GM12878 (cell line): ENCODE results near the gene SRSF9. TPM values are rescaled to one million over a fixed set of nuclear protein-coding genes. Genes with fewer than 3 reads are reported as not detected.

Experiments
- ATAC-seq: fragments of 200-7000 bp; cut with Tn5 transposase; 3 replicates; pipeline ENCODE4 v1.9.1; 2020; ENCODE audit warnings: mild to moderate bottlenecking, moderate library complexity
- BruUV-seq: library from RNA; stranded (reverse); fragments of 400-500 nt; replicated peaks from 2 replicates; lab custom pipeline; 2021; lab: Mats Ljungman, UMichigan
- CTCF ChIA-PET: fragments of 300-600 bp; sonication (Branson Sonifier 250); formaldehyde crosslinking; extraction: SDS; loops from one replicate; lab custom pipeline; 2021; ENCODE audit warnings: inconsistent platforms; lab: Yijun Ruan, JAX
- POLR2A ChIA-PET: fragments of 350-600 bp; formaldehyde crosslinking; extraction: SDS; loops from one replicate; lab custom pipeline; 2021; ENCODE audit warnings: inconsistent platforms; lab: Charles Lee
- RAD21 ChIA-PET: fragments of 300-600 bp; sonication (Branson Sonifier 250); formaldehyde crosslinking; loops from one replicate; lab custom pipeline; 2023; ENCODE audit warnings: antibody characterized with exemption; ENCODE audit not compliant: unreplicated experiment; lab: Charles Lee
- SMC1A ChIA-PET: fragments of 300-600 bp; sonication (Branson Sonifier 250); formaldehyde crosslinking; loops from one replicate; lab custom pipeline; 2023; ENCODE audit not compliant: unreplicated experiment, uncharacterized antibody; lab: Charles Lee
- DNase-seq: peaks from one replicate; pipeline ENCODE4 v3.0.0-alpha.2; 2011; ENCODE audit warnings: low read depth, low spot score
- FAIRE-seq: peaks from 3 replicates; lab custom pipeline; 2011; peaks lifted over from hg19 to GRCh38; lab: Jason Lieb, UNC
- H2AFZ ChIP-seq: 2 replicates; pipeline ENCODE4 v1.6.0; 2011; ENCODE audit warnings: low read depth, low read length, control low read depth; ENCODE audit not compliant: control insufficient read depth
- H3K27ac ChIP-seq: 2 replicates; pipeline ENCODE4 v1.5.1; 2011; ENCODE audit warnings: control low read depth; ENCODE audit not compliant: control insufficient read depth, insufficient read depth
- H3K27me3 ChIP-seq, 2 experiments: replicated peaks in 1 of 2; 2 replicates each; pipeline versions ENCODE4 v1.6.0 to v1.6.1; 2011; ENCODE audit warnings: low read length in 1 of 2; ENCODE audit not compliant: control insufficient read depth in 2 of 2, insufficient read depth in 2 of 2
- H3K36me3 ChIP-seq, 2 experiments: 2 replicates each; pipeline ENCODE4 v1.5.1; 2011; ENCODE audit warnings: low read length in 1 of 2; ENCODE audit not compliant: control insufficient read depth in 2 of 2, insufficient read depth in 2 of 2
- H3K4me1 ChIP-seq: 2 replicates; pipeline ENCODE4 v1.6.1; 2011; ENCODE audit warnings: mild to moderate bottlenecking, low read length, moderate library complexity, mixed read lengths; ENCODE audit not compliant: control insufficient read depth, insufficient read depth
- H3K4me2 ChIP-seq: 2 replicates; pipeline ENCODE4 v1.6.0; 2011; ENCODE audit warnings: control low read depth; ENCODE audit not compliant: control insufficient read depth, insufficient read depth
- H3K4me3 ChIP-seq: fragments of 200-600 bp; sonication (generic); 2 replicates; pipeline ENCODE4 v1.5.1; 2016
- H3K79me2 ChIP-seq: 2 replicates; pipeline ENCODE4 v1.6.0; 2011; ENCODE audit warnings: low read length; ENCODE audit not compliant: control insufficient read depth, insufficient read depth
- H3K9ac ChIP-seq: 2 replicates; pipeline ENCODE4 v1.8.0; 2011; ENCODE audit warnings: low read length, control low read depth, mixed read lengths; ENCODE audit not compliant: control insufficient read depth, insufficient read depth
- H3K9me3 ChIP-seq: replicated peaks from 3 replicates; pipeline ENCODE4 v1.5.1; 2011; ENCODE audit warnings: mild to moderate bottlenecking, low read length; ENCODE audit not compliant: control insufficient read depth, insufficient read depth
- H4K20me1 ChIP-seq: 2 replicates; pipeline ENCODE4 v1.6.0; 2011; ENCODE audit not compliant: control insufficient read depth, insufficient read depth
- CBX3 ChIP-seq: fragments of 200-600 bp; sonication (generic); IDR thresholded peaks from 2 replicates; pipeline ENCODE4 v1.6.1; 2016; ENCODE audit warnings: low read depth, borderline replicate concordance
- HCFC1 ChIP-seq: fragments of 150-350 bp; IDR thresholded peaks from 2 replicates; pipeline ENCODE4 v1.6.1; 2014; ENCODE audit warnings: low read length
- HDAC6 ChIP-seq: fragments of 200-600 bp; sonication (generic); IDR thresholded peaks from one replicate; pipeline ENCODE4 v1.8.0; 2017; ENCODE audit warnings: antibody characterized with exemption; ENCODE audit not compliant: unreplicated experiment
- PBX3 ChIP-seq: IDR thresholded peaks from 2 replicates; pipeline ENCODE4 v1.6.1; 2011; ENCODE audit warnings: mild to moderate bottlenecking, low read depth, low read length, moderate library complexity; ENCODE audit not compliant: insufficient replicate concordance
- YY1 ChIP-seq: IDR thresholded peaks from 2 replicates; pipeline ENCODE4 v1.6.1; 2011; ENCODE audit warnings: low read depth, mild to moderate bottlenecking, low read length
- ZBED1 ChIP-seq: IDR thresholded peaks from 2 replicates; pipeline ENCODE4 v1.6.1; 2016; ENCODE audit warnings: borderline replicate concordance
- WGBS: methylation state at CpG from one replicate; pipeline ENCODE4 v1.1.6; 2016; ENCODE audit warnings: low lambda C conversion rate; ENCODE audit not compliant: insufficient replicate concordance, insufficient coverage; ENCODE audit errors: missing lambda C conversion rate; 5-methylcytosine and 5-hydroxymethylcytosine counted together
- in situ Hi-C: fragments of 300-500 bp; cut with MboI; formaldehyde crosslinking; loops from 9 replicates; pipeline ENCODE4 v1.14.3; 2018; ENCODE audit warnings: mixed read lengths
- intact Hi-C: fragments of 100-400 bp; cut with micrococcal nuclease; formaldehyde crosslinking; loops from one replicate; pipeline ENCODE4 v1.14.2; 2022; ENCODE audit not compliant: unreplicated experiment
- polyA plus RNA-seq, 11 experiments: library from polyadenylated mRNA; depleted of rRNA in 4 of 11; unstranded in 6 of 11; stranded (reverse) in 5 of 11; fragments of >200 nt; fragmentation: Nextera tagmentation in 4 of 11; fragmentation: Illumina TruSeq in 1 of 11; extraction: Ambion mirVana in 4 of 11; extraction: Trizol in 1 of 11; gene quantifications; 1 replicate in 1 of 11; 2 replicates in 10 of 11; pipeline versions ENCODE4 v1.2.1 to v1.2.3, GENCODE V29; 2011 to 2016; ENCODE audit warnings: inconsistent platforms in 2 of 11, missing spikeins in 2 of 11, low read depth in 1 of 11
- total RNA-seq, 4 experiments: library from RNA; depleted of rRNA in 3 of 4; stranded (reverse); fragments of >200 nt in 3 of 4; fragmentation: Illumina TruSeq in 1 of 4; extraction: Trizol in 1 of 4; gene quantifications; 2 replicates each; pipeline versions ENCODE4 v1.2.1 to v1.2.3, GENCODE V29; 2013 to 2021
- TF ChIP-seq, protein P1 (sequence below): fragments of 450-650 bp; formaldehyde crosslinking; IDR thresholded peaks from 2 replicates; pipeline ENCODE4 v1.4.0; 2022; ENCODE audit warnings: mild to moderate bottlenecking, moderate library complexity
- TF ChIP-seq, protein P2 (sequence below): IDR thresholded peaks from 2 replicates; pipeline ENCODE4 v1.6.1; 2012; ENCODE audit warnings: improper control_type of control experiment, low read depth, low read length; ENCODE audit not compliant: insufficient replicate concordance

SRSF9 gene
- total and polyA plus RNA-seq, 10 of the 15 experiments (the other 5 are each of a cell fraction or from before 2014, with no cell fraction given), result 56.2 to 510 (median 186) TPM

DNA sequence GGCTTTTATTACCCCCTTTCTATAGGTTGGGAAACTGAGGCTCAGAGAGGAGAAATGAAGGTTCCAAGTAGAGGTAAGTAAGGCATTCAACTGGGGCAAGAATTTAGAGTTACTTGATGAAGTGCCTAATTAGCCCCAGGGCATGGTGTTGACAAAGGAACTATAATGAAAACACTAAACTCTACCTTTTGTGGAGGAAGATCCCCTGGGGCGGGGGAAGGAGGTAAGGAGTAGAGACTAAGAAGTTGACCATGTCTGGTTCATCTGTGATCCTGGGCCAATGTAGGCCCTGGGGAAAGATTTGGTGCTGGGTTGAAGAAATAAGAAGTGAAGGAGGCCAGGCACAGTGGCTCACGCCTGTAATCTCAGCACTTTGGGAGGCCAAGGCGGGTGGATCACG lies 47.8 kb downstream of the SRSF9 start (continued):
- TF ChIP-seq, protein P1, sequence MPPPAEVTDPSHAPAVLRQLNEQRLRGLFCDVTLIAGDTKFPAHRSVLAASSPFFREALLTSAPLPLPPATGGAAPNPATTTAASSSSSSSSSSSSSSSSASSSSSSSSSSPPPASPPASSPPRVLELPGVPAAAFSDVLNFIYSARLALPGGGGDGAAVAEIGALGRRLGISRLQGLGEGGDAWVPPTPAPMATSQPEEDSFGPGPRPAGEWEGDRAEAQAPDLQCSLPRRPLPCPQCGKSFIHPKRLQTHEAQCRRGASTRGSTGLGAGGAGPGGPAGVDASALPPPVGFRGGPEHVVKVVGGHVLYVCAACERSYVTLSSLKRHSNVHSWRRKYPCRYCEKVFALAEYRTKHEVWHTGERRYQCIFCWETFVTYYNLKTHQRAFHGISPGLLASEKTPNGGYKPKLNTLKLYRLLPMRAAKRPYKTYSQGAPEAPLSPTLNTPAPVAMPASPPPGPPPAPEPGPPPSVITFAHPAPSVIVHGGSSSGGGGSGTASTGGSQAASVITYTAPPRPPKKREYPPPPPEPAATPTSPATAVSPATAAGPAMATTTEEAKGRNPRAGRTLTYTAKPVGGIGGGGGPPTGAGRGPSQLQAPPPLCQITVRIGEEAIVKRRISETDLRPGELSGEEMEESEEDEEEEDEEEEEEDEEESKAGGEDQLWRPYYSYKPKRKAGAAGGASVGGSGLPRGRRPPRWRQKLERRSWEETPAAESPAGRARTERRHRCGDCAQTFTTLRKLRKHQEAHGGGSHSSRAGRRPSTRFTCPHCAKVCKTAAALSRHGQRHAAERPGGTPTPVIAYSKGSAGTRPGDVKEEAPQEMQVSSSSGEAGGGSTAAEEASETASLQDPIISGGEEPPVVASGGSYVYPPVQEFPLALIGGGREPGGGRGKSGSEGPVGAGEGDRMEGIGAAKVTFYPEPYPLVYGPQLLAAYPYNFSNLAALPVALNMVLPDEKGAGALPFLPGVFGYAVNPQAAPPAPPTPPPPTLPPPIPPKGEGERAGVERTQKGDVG (CRISPR knock-in tag), result no peak
- no peak for TF ChIP-seq HDAC6

DNA sequence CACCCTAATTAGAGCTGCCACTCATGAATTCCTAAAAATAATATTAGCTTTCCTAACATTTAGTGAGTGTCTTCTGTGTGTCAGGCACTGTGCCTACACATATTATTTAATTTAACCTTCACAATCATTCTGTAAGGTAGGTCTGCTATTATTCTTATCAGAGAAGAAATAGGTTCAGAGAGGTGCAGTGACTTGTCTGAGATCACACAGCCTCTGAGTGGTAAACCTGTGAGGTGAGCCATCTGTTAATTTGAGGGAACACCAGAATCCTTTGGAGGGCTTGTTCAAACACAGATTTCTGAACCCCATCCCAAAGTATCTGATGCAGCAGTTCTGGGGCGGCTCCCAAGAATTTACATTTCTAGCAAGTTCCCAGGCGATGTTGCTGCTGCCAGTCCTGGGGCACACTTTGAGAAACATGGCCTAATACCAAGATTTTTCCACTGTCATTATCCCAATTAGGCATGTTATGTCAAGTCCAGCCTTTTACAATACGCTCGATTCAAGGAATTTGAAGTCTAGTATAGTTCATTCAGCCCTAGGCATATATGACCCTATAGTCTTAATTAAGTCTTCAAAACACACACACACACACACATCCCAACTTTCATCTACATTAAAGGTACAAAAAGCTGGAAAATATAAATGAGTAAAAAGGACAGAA lies 51.5 kb downstream of the SRSF9 start:
- Histone ChIP-seq H4K20me1 (no peaks in the 10 kb centered on the region), H3K79me2 (no peaks in the 10 kb centered on the region), H3K4me2 (no peak overlapping the region), H3K36me3 (no peaks in the 10 kb centered on the region), H3K27ac (no peak overlapping the region), H2AFZ (no peak overlapping the region), H3K4me3 (no peak overlapping the region), H3K9me3 (no peaks in the 10 kb centered on the region), H3K9ac (no peak overlapping the region), H3K27me3 (no peaks in the 10 kb centered on the region), H3K4me1 (no peaks in the 10 kb centered on the region)
- ChIA-PET RAD21 (no interaction called here), SMC1A (interaction anchor here (1.1 kb wide), 1 partner anchor 12 kb away, joined by 3 read pairs; no protein-coding TSS in a partner anchor), POLR2A (interaction anchor here (0.6 kb wide), 1 partner anchor 39 kb away, joined by 3 read pairs; no protein-coding TSS in a partner anchor), CTCF (interaction anchor here (1.0 to 1.8 kb wide), 2 partner anchors 11 to 12 kb away, joined by 3 to 4 read pairs; no protein-coding TSS in a partner anchor)
- ATAC-seq (no peak), DNase-seq (no peak), FAIRE-seq (no peak)
- in situ Hi-C loops (no loop called here), intact Hi-C loops (no loop called here)
- TF ChIP-seq YY1, result no peak
- TF ChIP-seq, protein P2, sequence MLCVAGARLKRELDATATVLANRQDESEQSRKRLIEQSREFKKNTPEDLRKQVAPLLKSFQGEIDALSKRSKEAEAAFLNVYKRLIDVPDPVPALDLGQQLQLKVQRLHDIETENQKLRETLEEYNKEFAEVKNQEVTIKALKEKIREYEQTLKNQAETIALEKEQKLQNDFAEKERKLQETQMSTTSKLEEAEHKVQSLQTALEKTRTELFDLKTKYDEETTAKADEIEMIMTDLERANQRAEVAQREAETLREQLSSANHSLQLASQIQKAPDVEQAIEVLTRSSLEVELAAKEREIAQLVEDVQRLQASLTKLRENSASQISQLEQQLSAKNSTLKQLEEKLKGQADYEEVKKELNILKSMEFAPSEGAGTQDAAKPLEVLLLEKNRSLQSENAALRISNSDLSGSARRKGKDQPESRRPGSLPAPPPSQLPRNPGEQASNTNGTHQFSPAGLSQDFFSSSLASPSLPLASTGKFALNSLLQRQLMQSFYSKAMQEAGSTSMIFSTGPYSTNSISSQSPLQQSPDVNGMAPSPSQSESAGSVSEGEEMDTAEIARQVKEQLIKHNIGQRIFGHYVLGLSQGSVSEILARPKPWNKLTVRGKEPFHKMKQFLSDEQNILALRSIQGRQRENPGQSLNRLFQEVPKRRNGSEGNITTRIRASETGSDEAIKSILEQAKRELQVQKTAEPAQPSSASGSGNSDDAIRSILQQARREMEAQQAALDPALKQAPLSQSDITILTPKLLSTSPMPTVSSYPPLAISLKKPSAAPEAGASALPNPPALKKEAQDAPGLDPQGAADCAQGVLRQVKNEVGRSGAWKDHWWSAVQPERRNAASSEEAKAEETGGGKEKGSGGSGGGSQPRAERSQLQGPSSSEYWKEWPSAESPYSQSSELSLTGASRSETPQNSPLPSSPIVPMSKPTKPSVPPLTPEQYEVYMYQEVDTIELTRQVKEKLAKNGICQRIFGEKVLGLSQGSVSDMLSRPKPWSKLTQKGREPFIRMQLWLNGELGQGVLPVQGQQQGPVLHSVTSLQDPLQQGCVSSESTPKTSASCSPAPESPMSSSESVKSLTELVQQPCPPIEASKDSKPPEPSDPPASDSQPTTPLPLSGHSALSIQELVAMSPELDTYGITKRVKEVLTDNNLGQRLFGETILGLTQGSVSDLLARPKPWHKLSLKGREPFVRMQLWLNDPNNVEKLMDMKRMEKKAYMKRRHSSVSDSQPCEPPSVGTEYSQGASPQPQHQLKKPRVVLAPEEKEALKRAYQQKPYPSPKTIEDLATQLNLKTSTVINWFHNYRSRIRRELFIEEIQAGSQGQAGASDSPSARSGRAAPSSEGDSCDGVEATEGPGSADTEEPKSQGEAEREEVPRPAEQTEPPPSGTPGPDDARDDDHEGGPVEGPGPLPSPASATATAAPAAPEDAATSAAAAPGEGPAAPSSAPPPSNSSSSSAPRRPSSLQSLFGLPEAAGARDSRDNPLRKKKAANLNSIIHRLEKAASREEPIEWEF, result no peak
- no peak for TF ChIP-seq ZBED1
- TF ChIP-seq PBX3, result no peak
- TF ChIP-seq CBX3, result no peak
- no peak for TF ChIP-seq HCFC1
- no TSS peak for BruUV-seq
- WGBS, result 39% methylated on average over 4 of the region's 4 CpGs
